GM19328 (cell line): ENCODE data around the gene C6orf47.

ENCODE experiments used
- ATAC-seq: cut with Tn5 transposase; IDR thresholded peaks from one replicate; pipeline ENCODE4 v1.9.1; 2021; ENCODE audit warnings: mild to moderate bottlenecking, moderate library complexity; ENCODE audit not compliant: unreplicated experiment

Gene C6orf47

DNA sequence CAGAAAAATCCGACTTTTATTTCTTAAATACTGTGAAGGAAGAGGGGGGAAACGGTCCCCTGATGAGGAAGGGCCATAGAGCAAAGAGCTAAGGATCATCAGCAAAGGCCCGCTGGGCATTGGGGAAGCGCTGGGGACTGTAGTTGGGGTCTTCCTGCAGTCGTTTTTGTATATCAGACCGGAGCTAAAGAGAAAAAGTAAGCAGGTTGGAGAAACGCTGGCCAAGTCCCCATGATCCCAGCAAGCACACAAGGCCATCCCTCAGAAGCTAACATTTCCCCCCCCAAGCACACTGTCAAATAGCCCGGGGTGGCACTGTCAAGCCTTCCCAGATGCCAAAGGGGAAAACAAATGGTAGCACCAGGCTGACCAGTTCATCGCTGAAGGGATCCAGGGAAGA, 21.5 kb downstream of the C6orf47 start:
- ATAC-seq: no peak

DNA sequence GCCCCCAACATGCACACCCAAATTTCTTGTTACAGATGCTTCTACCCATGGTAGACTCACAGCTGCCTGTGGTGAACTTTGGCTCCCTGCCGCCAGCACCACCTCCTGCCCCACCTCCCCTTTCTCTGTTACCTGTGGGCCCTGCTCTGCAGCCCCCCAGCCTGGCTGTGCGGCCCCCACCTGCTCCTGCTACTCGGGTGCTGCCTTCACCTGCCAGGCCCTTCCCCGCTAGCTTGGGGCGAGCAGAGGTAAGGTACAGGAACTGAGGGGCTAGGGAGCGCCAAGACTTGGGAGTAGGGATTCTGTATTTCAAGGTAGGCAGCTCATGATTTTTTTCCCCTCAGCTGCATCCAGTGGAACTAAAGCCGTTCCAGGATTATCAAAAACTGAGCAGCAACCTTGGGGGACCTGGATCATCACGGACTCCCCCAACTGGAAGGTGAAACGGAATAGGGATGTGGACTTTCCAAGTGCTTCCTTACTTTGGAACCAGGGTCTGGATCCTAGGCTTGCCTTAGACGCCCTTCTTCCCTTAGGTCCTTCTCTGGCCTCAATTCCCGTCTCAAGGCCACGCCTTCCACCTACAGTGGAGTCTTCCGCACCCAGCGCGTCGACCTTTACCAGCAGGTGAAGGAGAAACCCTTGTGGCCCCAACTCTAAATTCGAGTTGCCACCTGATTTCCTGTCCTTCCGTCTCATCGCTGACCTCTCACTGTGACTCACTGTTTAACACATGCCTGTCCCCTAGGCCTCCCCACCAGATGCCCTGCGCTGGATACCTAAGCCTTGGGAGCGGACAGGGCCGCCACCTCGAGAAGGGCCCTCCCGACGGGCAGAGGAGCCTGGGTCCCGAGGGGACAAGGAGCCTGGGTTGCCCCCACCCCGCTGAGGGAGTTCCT, 23.6 kb downstream of the C6orf47 start:
- no peak for ATAC-seq

DNA sequence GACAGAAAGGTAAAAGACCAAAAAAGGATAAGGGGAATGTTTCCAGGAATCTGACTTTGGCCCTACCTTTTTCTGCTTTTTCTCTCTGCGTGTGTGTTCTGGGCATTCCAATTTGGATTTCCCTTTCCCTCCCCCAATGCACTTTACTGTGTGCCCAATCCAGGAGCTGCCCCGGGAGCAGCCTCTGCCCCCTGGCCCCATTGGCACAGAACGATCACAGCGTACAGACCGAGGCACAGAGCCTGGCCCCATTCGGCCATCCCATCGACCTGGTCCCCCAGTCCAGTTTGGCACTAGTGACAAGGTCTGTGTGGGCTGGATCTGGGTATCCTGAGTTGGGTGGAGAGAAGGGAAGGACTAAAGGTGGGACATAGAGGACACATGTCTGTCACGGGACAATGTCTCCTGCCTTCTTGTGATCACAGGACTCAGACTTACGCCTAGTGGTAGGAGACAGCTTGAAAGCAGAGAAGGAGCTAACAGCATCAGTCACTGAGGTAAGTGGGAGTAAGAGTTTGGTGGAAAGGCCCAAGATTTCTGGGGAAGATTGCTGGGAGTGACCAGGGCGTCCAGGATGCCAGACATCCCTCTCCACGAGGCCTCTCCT, 25.5 kb downstream of the C6orf47 start:
- ATAC-seq: no peak

DNA sequence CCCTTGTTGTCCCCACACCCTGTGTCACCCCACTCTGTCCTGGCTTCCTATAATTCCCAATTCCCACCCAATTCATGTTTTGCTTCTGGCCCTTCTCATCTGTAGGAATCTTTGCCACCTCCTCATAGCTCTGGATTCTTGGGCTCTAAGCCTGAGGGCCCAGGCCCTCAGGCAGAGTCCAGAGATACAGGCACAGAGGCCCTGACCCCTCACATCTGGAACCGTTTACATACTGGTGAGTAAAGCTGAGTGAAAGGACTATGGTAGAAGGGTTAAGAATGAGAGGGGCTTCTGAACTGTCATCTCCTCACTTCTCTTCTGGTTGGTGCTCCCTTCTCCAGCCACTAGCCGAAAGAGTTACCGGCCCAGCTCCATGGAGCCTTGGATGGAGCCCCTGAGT, 26.4 kb downstream of the C6orf47 start:
- no peak for ATAC-seq

DNA sequence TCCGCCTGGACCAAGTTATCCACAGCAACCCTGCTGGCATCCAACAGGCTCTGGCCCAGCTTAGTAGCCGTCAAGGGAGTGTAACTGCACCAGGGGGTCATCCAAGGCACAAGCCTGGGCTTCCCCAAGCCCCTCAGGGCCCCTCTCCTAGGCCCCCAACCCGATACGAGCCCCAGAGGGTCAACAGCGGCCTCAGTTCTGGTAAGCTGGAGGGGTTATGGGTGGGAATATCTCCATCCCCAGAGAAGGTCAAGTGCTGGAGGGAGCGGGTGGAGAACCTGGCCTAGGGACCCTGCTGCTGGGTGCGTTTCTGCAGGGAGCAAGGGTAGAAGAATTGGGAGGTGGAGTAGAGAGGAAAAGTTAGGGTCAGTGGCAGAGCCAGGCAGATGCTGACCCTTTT, 27.1 kb downstream of the C6orf47 start:
- no peak for ATAC-seq

DNA sequence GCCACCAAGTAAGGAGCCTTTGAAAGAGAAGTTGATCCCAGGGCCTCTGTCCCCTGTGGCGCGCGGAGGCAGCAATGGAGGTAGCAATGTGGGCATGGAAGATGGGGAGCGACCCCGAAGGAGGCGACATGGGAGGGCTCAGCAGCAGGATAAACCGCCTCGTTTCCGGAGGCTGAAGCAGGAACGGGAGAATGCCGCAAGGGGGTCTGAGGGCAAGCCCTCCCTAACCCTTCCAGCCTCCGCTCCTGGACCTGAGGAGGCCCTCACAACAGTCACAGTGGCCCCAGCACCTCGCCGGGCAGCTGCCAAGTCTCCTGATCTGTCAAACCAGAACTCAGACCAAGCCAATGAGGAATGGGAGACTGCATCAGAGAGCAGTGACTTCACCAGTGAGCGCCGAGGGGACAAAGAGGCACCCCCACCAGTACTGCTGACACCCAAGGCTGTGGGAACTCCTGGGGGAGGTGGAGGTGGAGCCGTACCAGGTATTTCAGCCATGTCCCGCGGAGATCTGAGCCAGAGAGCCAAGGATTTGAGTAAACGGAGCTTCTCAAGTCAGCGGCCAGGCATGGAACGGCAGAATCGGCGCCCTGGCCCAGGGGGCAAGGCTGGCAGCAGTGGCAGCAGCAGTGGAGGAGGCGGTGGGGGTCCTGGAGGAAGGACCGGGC, 28.2 kb downstream of the C6orf47 start:
- ATAC-seq: no peak

DNA sequence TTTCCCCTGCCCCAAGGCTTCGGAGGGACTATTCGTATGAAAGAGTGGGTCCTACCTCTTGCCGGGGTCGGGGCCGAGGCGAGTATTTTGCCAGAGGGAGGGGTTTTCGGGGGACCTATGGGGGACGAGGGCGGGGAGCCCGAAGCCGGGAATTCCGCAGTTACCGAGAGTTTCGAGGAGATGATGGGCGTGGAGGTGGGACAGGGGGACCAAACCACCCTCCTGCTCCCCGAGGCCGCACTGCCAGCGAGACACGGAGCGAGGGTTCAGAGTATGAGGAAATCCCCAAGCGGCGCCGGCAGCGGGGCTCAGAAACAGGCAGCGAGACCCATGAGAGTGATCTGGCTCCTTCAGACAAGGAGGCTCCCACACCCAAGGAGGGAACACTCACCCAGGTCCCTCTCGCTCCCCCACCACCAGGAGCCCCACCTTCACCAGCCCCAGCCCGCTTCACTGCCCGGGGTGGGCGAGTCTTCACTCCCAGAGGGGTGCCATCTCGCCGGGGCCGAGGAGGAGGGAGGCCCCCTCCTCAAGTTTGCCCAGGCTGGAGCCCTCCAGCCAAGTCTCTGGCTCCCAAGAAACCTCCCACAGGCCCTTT, 28.8 kb downstream of the C6orf47 start:
- ATAC-seq: no peak

DNA sequence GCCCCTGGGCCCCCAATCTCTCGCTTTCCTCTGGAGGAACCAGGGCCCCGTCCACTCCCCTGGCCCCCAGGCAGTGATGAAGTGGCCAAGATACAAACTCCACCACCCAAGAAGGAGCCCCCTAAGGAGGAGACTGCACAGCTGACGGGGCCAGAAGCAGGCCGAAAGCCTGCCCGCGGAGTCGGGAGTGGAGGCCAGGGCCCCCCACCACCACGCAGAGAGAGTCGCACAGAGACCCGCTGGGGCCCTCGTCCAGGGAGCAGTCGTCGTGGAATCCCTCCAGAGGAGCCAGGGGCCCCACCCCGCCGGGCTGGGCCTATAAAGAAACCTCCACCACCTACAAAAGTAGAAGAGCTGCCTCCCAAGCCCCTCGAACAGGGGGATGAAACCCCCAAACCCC, 29.4 kb downstream of the C6orf47 start:
- ATAC-seq: no peak

DNA sequence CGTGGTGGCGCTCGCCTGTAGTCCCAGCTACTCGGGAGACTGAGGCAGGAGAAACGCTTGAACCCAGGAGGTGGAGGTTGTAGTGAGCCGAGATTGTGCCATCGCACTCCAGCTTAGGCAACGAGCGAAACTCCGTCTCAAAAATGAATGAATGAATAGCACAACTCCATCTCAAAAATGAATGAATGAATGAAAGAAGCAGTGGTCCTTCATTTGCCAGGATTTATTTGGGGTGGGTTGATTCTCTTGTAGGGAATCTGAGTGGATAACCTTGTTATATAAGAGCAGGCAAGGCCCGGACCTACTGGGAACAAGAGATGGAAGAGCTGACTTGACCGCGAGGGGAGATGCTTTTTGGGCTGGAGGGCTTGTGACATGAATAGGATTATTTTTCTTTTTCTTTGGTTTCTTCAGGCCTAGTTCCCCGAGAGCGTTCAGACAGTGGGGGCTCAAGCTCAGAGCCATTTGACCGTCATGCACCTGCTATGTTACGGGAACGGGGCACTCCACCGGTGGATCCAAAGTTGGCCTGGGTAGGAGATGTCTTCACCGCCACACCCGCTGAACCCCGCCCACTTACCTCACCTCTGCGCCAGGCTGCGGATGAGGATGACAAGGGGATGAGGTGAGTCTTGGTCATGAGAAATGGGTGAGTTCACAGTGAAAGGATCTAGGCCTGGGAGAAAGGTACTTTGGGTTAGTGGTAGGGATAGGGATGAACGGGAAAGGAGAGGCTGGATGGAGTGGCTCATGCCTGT, 30.2 kb downstream of the C6orf47 start:
- ATAC-seq: no peak

DNA sequence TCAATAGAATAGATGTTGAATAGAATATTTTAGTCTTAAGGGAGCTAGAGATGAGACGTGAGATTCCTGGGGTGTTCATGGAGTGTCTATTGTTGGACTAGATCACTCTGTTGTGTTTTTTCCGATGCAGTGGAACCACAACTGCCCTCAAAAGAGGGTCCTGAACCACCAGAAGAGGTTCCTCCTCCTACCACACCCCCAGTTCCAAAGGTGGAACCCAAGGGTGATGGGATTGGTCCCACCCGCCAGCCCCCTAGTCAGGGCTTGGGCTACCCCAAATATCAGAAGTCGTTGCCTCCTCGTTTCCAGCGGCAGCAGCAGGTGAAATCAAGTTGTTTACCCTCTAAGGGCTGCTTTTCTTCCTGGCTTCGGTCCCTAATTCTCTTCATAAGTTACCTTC, 31.6 kb downstream of the C6orf47 start:
- ATAC-seq: no peak

DNA sequence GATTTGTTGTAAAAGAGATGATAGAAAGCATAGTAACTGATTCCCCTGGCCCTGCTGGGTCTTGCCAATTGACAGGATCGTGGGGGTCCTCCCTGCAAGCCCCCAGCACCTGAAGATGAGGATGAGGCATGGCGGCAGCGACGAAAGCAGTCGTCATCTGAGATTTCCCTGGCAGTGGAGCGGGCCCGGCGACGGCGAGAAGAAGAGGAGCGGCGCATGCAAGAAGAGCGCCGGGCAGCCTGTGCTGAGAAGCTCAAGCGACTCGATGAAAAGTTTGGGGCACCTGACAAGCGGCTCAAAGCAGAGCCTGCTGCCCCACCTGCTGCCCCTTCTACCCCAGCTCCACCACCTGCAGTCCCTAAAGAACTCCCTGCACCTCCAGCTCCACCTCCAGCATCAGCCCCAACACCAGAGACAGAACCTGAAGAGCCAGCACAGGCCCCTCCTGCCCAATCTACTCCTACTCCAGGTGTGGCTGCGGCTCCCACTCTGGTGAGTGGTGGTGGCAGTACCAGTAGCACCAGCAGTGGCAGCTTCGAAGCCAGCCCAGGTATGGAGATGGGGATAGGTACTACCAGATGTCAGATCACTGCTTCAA, 32.8 kb downstream of the C6orf47 start:
- ATAC-seq: no peak

DNA sequence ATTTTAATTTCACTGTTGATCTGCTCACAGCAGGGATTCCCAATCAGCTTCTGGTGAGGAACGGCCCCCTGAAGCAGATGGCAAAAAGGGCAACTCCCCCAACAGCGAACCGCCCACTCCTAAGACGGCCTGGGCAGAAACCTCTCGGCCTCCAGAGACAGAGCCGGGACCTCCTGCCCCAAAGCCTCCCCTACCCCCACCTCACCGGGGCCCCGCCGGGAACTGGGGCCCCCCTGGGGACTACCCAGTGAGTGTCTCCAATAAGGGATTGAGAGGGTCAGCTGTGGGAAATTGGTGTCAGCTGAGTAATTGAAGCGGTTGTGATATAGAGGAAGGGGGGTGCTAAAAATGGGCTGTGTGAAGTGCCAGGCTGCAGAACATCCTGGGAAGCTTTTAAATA, 33.6 kb downstream of the C6orf47 start:
- no peak for ATAC-seq

DNA sequence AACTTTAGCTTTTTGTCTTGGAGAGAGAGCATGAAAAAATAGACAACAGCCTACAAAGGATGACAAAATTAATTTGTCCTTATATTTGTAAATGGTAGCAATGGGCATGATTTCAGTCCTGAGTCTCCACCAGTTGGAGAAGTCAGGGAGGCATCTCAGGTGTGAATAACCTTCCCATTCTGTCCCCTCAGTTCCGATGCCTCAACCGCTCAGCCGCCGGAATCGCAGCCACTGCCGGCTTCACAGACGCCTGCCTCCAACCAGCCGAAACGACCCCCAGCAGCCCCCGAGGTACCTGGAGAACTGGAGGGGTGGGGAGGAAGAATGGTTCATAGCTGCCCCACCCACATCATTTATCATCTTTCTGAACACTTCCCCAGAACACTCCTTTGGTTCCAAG, 36.5 kb downstream of the C6orf47 start:
- ATAC-seq: no peak

DNA sequence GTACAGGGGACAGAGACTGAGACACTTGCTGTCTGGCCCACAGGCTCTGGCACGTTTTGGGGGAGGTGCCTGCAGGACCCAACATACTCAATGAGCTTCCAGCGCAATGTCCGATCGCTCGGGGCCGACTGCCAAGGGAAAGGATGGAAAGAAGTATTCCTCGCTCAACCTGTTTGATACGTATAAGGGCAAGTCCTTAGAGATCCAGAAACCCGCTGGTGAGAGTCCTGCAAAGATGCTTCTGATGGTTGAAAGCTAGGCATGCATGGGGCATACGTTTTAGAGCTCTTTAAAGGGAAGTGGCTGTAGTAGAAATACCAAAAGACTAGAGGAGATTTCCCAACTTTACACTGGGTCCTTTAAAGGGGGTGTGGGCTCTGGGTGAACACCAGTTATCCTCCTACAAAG, 37.9 kb downstream of the C6orf47 start:
- no peak for ATAC-seq

DNA sequence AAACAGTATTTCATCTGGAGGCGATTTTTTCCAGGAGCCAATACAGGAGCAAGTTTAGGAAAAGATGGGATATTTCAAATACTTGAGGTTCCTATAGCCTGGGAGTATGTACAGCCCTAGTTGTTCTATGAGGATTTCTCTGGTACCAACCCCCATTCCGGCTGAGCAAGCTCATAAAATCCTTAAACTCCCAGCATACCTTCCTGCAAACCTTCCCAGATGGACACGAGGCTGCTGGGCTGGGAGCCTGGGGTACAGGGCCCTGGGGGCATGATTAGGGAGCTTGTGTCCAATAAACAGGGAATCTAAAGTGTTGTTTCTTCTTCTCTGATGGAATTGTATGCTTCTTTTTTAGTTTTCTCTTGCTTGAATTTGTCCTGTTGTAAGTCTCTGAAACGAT, 38.6 kb downstream of the C6orf47 start:
- ATAC-seq: no peak

DNA sequence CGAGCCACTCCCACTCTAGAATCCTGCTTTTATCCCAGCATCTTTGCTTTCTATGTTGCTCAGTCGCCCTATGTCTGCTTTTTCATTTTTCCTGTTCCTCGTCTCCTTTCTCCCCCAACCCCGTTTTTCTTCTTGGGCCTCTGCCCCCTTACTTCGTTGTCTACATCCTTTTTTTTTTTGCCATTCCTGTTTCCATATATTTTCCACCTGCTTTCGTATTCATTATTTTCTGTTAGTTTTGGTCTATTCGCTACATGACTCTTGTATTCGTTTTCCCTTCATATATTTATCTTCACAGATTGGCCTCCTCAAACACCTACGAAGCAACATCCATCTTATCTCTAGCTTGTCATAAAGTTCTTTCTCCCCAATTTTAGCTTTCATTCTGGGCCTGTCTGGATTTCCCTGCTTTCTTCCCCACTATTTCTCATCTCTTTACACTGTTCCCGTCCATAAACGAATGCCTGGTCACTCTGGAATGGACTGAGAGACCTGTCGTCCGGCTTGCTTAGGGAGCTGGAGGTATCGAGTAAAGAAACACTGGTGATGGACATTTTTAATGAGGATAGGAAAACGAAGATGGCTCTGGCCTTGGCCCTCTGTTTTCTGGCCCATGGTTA, 39.1 kb downstream of the C6orf47 start:
- ATAC-seq: no peak

DNA sequence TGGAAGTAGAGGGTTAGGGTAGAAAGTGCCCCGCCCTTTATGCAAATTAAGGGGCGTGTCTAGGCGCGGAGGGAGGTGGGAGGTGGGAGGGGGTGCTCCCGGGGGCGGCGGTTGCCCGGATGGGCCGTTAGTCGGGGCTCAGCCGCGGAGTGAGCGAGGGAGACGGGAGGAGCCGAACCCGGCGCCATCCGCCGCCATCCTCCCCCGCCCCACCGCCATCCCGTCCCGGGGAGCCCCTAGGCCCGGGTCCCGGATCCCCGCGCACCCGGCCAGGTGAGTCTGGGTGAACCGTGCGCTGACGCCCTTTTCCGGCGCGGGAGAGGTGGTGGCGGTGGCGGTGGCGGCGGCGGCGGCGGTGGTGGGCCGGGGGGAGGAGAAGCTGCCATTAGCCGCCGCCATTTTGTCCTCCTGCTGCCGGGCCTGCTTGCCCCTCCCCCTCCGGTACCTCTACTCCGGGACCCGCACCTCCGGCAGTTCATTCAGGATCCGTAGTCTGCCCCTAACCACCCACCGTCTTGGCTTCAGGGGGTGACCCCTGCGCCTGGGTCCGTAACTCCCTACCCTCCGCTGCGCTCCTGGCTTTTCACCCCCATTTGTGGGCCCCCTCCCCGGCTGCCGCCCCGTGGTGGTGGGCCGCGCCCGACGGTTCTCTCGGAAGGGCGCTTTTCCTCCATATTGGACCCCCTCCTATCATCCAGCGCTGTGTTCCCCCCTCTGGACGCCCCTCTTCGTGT, 39.8 kb downstream of the C6orf47 start, which contains the start of gene PRRC2A:
PRRC2A (plus strand) TSS at position 130 of the 734 bp plus-strand sequence. CDS start 2,075 bp downstream, outside the sequence.
- peak; percentile 1 for ATAC-seq

DNA sequence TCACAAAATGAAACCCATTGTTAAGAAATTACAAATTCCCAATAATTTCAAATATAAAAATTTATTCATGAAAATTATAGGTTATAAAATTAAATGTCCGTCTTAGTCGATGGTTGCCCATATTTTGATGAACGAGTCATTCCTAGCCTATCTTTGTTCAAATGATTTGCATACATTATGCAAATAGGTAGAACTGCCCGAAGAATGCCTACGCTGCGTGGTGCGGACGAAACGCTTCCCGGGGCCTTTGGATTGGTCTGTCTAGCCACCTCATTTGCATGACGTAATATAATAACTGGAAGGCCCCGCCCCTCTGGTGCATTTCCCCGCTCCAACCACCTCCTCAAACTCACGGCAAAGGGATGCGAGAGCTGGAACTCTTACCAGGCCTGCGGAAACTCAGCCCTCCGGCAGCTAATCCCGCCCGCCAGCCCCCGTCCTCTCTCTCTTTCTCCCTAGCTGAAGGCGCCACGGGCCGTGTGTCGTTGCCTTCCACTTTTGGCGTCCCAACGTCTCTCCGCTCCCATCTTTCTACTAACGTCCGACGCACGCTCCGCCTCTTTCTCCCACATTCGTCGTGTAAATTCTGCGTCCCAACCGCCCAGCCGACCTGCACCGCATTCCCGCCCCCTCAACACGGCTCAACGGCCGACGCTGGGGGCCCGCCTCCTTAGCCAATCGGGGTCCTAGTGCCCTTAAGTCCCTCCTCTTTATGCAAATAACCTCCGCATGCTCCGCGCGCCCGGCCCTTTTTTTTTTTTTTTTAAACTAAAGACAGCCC, 40.6 kb downstream of the C6orf47 start:
- peak; percentile 79 for ATAC-seq
